ENCODE data around the gene CSKMT.

Gene CSKMT

GRCh38 chr11:62705880-62706849 is 41.1 kb downstream of the CSKMT start:
- Histone ChIP-seq H3K27me3 (ENCODE audit: control insufficient read depth, insufficient read depth, low read length) (no peaks in the 10 kb centered on the region), H3K4me3 (ENCODE audit: low read length) (peak overlapping the region; percentile 75), H3K9ac (ENCODE audit: low read length) (peak overlapping the region; percentile 55), H3K9me3 (ENCODE audit: control insufficient read depth, low read length) (no peaks in the 10 kb centered on the region), H3K36me3 (ENCODE audit: control insufficient read depth, insufficient read depth, low read length) (peaks cover 5% of the 10 kb centered on the region), H3K4me1 (ENCODE audit: control insufficient read depth, insufficient read depth, low read length) (peaks cover 40% of the 10 kb centered on the region)

- H3K4me3 ChIP-seq (ENCODE audit: low read length): peak overlapping the region; percentile 75
- peak overlapping the region; percentile 45 for H3K9ac ChIP-seq (ENCODE audit: low read length)
- H3K36me3 ChIP-seq (ENCODE audit: control insufficient read depth, insufficient read depth, low read length): peaks cover 5% of the 10 kb centered on the region
- H3K9me3 ChIP-seq (ENCODE audit: control insufficient read depth, low read length): no peaks in the 10 kb centered on the region
- peaks cover 40% of the 10 kb centered on the region for H3K4me1 ChIP-seq (ENCODE audit: control insufficient read depth, insufficient read depth, low read length)
- H3K27me3 ChIP-seq (ENCODE audit: control insufficient read depth, insufficient read depth, low read length): no peaks in the 10 kb centered on the region
These were observed 41.7 kb downstream of the CSKMT start for GRCh38 chr11:62706850-62707247.

- H3K36me3 ChIP-seq (ENCODE audit: control insufficient read depth, insufficient read depth, low read length): peaks cover 5% of the 10 kb centered on the region
- H3K9me3 ChIP-seq (ENCODE audit: control insufficient read depth, low read length): no peaks in the 10 kb centered on the region
- H3K27me3 ChIP-seq (ENCODE audit: control insufficient read depth, insufficient read depth, low read length): no peaks in the 10 kb centered on the region
- H3K4me1 ChIP-seq (ENCODE audit: control insufficient read depth, insufficient read depth, low read length): peaks cover 42% of the 10 kb centered on the region
- peak within 1 kb of the TSS; percentile 75 for H3K4me3 ChIP-seq (ENCODE audit: low read length)
- H3K9ac ChIP-seq (ENCODE audit: low read length): peak within 1 kb of the TSS; percentile 45
These were observed 42.3 kb downstream of the CSKMT start, which contains the start of the genes BSCL2 and GNG3 for GRCh38 chr11:62707277-62707861. Gene BSCL2 (minus strand): TSS chr11:62707424. CDS start chr11:62707195, 229 bp downstream. Gene GNG3 (plus strand): TSS chr11:62707676. CDS start chr11:62708296, 620 bp downstream.

- Histone ChIP-seq H3K9me3 (ENCODE audit: control insufficient read depth, low read length) (no peaks in the 10 kb centered on the region), H3K36me3 (ENCODE audit: control insufficient read depth, insufficient read depth, low read length) (peaks cover 5% of the 10 kb centered on the region), H3K27me3 (ENCODE audit: control insufficient read depth, insufficient read depth, low read length) (no peaks in the 10 kb centered on the region), H3K4me1 (ENCODE audit: control insufficient read depth, insufficient read depth, low read length) (peaks cover 52% of the 10 kb centered on the region), H3K9ac (ENCODE audit: low read length) (peak overlapping the region; percentile 92), H3K4me3 (ENCODE audit: low read length) (peak overlapping the region; percentile 52)
These were observed 43.3 kb downstream of the CSKMT start for GRCh38 chr11:62708392-62708791.

GRCh38 chr11:62708793-62709192 is 43.7 kb downstream of the CSKMT start:
- Histone ChIP-seq H3K9ac (ENCODE audit: low read length) (peak overlapping the region; percentile 92), H3K4me3 (ENCODE audit: low read length) (peak overlapping the region; percentile 52), H3K27me3 (ENCODE audit: control insufficient read depth, insufficient read depth, low read length) (no peaks in the 10 kb centered on the region), H3K4me1 (ENCODE audit: control insufficient read depth, insufficient read depth, low read length) (peaks cover 56% of the 10 kb centered on the region), H3K36me3 (ENCODE audit: control insufficient read depth, insufficient read depth, low read length) (peaks cover 5% of the 10 kb centered on the region), H3K9me3 (ENCODE audit: control insufficient read depth, low read length) (no peaks in the 10 kb centered on the region)

GRCh38 chr11:62709247-62710000 is 44.3 kb downstream of the CSKMT start:
- Histone ChIP-seq H3K4me3 (ENCODE audit: low read length) (peak overlapping the region; percentile 86), H3K27me3 (ENCODE audit: control insufficient read depth, insufficient read depth, low read length) (no peaks in the 10 kb centered on the region), H3K9ac (ENCODE audit: low read length) (peak overlapping the region; percentile 92), H3K36me3 (ENCODE audit: control insufficient read depth, insufficient read depth, low read length) (peaks cover 7% of the 10 kb centered on the region), H3K9me3 (ENCODE audit: control insufficient read depth, low read length) (no peaks in the 10 kb centered on the region), H3K4me1 (ENCODE audit: control insufficient read depth, insufficient read depth, low read length) (peaks cover 62% of the 10 kb centered on the region)

GRCh38 chr11:62710001-62710345 is 44.9 kb downstream of the CSKMT start:
- Histone ChIP-seq H3K9ac (ENCODE audit: low read length) (peak overlapping the region; percentile 92), H3K4me3 (ENCODE audit: low read length) (peak overlapping the region; percentile 86), H3K27me3 (ENCODE audit: control insufficient read depth, insufficient read depth, low read length) (no peaks in the 10 kb centered on the region), H3K4me1 (ENCODE audit: control insufficient read depth, insufficient read depth, low read length) (peaks cover 62% of the 10 kb centered on the region), H3K36me3 (ENCODE audit: control insufficient read depth, insufficient read depth, low read length) (peaks cover 11% of the 10 kb centered on the region), H3K9me3 (ENCODE audit: control insufficient read depth, low read length) (no peaks in the 10 kb centered on the region)

- Histone ChIP-seq H3K4me3 (ENCODE audit: low read length) (no peak overlapping the region), H3K27me3 (ENCODE audit: control insufficient read depth, insufficient read depth, low read length) (no peaks in the 10 kb centered on the region), H3K4me1 (ENCODE audit: control insufficient read depth, insufficient read depth, low read length) (peaks cover 46% of the 10 kb centered on the region), H3K9me3 (ENCODE audit: control insufficient read depth, low read length) (no peaks in the 10 kb centered on the region), H3K9ac (ENCODE audit: low read length) (peak overlapping the region; percentile 38), H3K36me3 (ENCODE audit: control insufficient read depth, insufficient read depth, low read length) (peaks cover 17% of the 10 kb centered on the region)
These were observed 47.2 kb downstream of the CSKMT start for GRCh38 chr11:62712276-62712812.

GRCh38 chr11:62712861-62713260 is 47.7 kb downstream of the CSKMT start:
- H3K9me3 ChIP-seq (ENCODE audit: control insufficient read depth, low read length): no peaks in the 10 kb centered on the region
- peaks cover 17% of the 10 kb centered on the region for H3K36me3 ChIP-seq (ENCODE audit: control insufficient read depth, insufficient read depth, low read length)
- H3K27me3 ChIP-seq (ENCODE audit: control insufficient read depth, insufficient read depth, low read length): no peaks in the 10 kb centered on the region
- no peak overlapping the region for H3K4me3 ChIP-seq (ENCODE audit: low read length)
- H3K9ac ChIP-seq (ENCODE audit: low read length): peak overlapping the region; percentile 38
- H3K4me1 ChIP-seq (ENCODE audit: control insufficient read depth, insufficient read depth, low read length): peaks cover 46% of the 10 kb centered on the region

GRCh38 chr11:62713343-62713742 is 48.2 kb downstream of the CSKMT start:
- peaks cover 17% of the 10 kb centered on the region for H3K36me3 ChIP-seq (ENCODE audit: control insufficient read depth, insufficient read depth, low read length)
- no peaks in the 10 kb centered on the region for H3K27me3 ChIP-seq (ENCODE audit: control insufficient read depth, insufficient read depth, low read length)
- H3K9me3 ChIP-seq (ENCODE audit: control insufficient read depth, low read length): no peaks in the 10 kb centered on the region
- no peak overlapping the region for H3K4me3 ChIP-seq (ENCODE audit: low read length)
- H3K4me1 ChIP-seq (ENCODE audit: control insufficient read depth, insufficient read depth, low read length): peaks cover 43% of the 10 kb centered on the region
- H3K9ac ChIP-seq (ENCODE audit: low read length): peak overlapping the region; percentile 38

GRCh38 chr11:62715150-62716130 is 50.3 kb downstream of the CSKMT start:
- H3K36me3 ChIP-seq (ENCODE audit: control insufficient read depth, insufficient read depth, low read length): peaks cover 16% of the 10 kb centered on the region
- H3K4me3 ChIP-seq (ENCODE audit: low read length): no peak overlapping the region
- H3K4me1 ChIP-seq (ENCODE audit: control insufficient read depth, insufficient read depth, low read length): peaks cover 30% of the 10 kb centered on the region
- no peaks in the 10 kb centered on the region for H3K9me3 ChIP-seq (ENCODE audit: control insufficient read depth, low read length)
- no peak overlapping the region for H3K9ac ChIP-seq (ENCODE audit: low read length)
- H3K27me3 ChIP-seq (ENCODE audit: control insufficient read depth, insufficient read depth, low read length): no peaks in the 10 kb centered on the region

Measured in mucosa of stomach (tissue), 1 donor.